Stimulated activated CD8-positive, alpha-beta memory T cell treated with anti-CD3 and anti-CD28 coated beads, Interleukin-2, amount 100 ng/mL, for 1 hour (primary cell): Measurements from ENCODE around the gene RAB41.
"Not testable (repeated sequence)": the region's sequence is repeated elsewhere in the genome, so short reads cannot be mapped to it uniquely, and the experiment has no call there.

ENCODE experiments used
- DNase-seq, 2 donors: peaks; one replicate each; pipeline ENCODE4 v3.0.0-alpha.2; 2020; ENCODE audit warnings: low read depth in 2 of 2

Gene RAB41

GRCh38 chrX:70281951-70282350 is at the start of gene RAB41:
TSS of gene RAB41 (plus strand) at chrX:70282172. CDS start at chrX:70282218, 46 bp downstream.
- no peak for DNase-seq

- no peak for DNase-seq
Observed at GRCh38 chrX:70234355-70234754, 47.6 kb upstream of the RAB41 start, which contains the start of gene AWAT1. TSS of gene AWAT1 (plus strand) at chrX:70234655. CDS start at chrX:70234696, 41 bp downstream.

- no peak for DNase-seq
Observed at GRCh38 chrX:70240751-70241150, 41.2 kb upstream of the RAB41 start.

GRCh38 chrX:70241501-70241900 is 40.5 kb upstream of the RAB41 start:
- DNase-seq, result no peak

- not testable (repeated sequence) for DNase-seq
Observed at GRCh38 chrX:70243601-70244000, 38.4 kb upstream of the RAB41 start.

DNA sequence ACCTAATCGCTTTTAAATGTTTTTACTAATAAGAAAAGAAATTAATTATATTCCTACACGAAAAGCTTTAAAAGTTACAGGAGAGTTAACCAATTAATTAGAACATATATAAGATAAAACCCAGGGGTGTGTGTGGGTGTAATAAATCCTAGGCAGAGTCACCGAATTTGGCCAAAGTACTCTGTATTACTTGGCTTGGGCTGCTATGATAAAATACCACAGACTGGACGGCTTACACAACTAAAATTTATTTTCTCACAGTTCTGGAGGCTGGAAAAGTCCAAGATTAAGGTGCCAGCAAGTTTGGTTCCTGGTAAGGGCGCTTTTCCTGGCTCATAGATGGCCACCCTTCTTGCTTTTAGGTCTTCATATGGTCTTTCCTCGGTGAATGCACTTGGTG is 37.1 kb upstream of the RAB41 start:
- DNase-seq, result no peak

- no peak for DNase-seq
Observed at GRCh38 chrX:70247252-70247651, 34.7 kb upstream of the RAB41 start.

GRCh38 chrX:70252491-70252890 is 29.5 kb upstream of the RAB41 start:
- DNase-seq, result no peak

GRCh38 chrX:70253377-70254062 is 28.5 kb upstream of the RAB41 start:
- DNase-seq, result no peak

DNA sequence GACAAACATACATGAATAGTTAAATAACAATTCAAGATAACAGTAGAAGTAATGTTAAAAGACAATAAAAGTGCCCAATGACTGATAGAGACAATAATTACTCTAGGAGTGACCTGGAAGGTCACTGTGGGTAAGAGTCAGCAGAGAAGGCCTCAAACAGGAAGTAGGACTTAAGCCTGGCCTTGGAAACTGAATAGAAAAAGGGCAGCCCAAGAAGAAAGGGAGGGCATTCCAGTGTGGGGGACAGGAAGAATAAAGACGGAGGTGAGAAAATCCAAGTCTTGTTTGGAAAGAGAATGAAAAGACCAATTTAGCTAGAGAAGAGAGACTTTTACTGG is 27.9 kb upstream of the RAB41 start:
- no peak for DNase-seq

GRCh38 chrX:70254909-70255308 is 27.1 kb upstream of the RAB41 start:
- DNase-seq, result no peak

GRCh38 chrX:70255452-70255851 is 26.5 kb upstream of the RAB41 start:
- no peak for DNase-seq

DNA sequence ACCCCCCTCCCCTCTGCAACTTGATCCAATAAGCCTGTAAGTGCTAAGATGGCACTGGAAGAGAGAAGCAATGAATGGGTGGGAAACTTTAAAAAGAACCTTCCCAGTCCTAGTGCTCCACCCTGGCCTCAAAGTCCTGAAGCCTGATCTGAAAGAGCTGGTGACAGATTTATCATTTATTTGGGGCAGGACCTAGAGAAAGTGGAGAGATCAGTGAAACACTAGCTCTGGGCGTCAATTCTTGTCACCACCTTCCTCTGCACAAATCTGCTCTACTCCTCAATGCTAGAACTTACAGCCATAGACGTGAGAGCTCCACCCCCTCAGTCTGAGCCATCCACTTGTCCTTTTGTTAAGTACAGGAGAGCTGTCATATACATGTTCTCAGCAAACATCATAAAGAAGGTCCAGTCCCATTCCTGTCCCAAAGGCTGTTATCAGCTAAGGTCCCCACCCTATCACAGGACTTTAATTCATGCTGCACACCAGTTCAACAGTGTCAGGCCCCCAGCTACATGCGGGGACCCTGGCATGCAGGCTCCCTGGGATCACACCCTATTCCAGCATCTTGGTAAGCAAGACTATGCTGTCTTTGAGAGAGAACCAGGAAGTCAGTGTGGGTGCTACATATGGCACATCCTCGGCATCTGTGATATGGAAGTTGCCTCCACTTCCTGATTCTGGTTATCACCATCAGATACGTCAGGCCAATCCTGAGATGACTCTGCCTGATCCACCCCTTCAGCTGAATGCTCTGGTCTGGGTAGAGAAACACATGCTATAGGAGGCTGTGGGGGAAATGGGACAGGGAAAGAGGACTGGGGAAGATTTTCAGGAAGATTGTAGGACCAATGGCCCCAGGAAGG is 24.3 kb upstream of the RAB41 start:
- DNase-seq, result no peak

- no peak for DNase-seq
Observed at GRCh38 chrX:70260104-70260503, 21.9 kb upstream of the RAB41 start, which contains the start of gene P2RY4. TSS of gene P2RY4 (minus strand) at chrX:70260204. CDS start at chrX:70259624, 580 bp downstream.

GRCh38 chrX:70262952-70263567 is 18.9 kb upstream of the RAB41 start:
- DNase-seq, result no peak

DNA sequence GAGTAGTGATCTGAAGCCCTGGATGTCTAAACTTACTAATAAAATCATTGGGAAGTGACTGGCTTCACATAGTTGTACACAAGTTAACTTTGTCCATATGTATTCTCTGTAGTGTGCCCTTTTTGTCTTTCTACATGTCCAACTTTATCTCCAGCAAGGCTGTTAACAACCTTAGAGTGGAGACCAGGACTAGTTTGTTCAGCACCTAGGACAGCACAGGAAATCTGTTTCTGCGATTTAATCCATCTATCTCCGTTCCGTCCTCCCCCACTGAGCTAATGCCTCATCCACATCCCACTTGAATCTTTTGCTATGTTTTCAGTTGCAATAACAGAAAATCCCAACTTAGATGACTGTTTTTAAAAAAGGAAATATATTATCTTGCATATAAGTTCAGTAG is 17.2 kb upstream of the RAB41 start:
- DNase-seq, result no peak

- DNase-seq, result no peak
Observed at GRCh38 chrX:70268034-70268433, 13.9 kb upstream of the RAB41 start, which contains the start of gene ARR3. TSS of gene ARR3 (plus strand) at chrX:70268334. CDS start at chrX:70269386, 1,052 bp downstream.

DNA sequence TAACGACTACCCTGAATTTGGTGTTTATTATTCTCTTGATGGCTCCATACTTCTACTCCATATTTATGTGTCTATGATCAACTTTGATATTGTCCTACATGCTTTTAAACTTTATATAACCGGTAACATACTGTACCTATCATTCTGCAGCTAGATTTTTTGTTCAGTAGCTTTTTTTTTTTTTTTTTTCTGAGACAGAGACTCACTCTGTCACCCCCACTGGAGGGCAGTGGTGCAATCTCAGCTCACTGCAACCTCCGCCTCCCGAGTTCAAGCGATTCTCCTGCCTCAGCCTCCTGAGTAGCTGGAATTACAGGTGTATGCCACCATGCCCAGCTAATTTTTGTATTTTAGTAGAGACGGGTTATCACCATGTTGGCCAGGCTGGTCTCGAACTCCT is 7.9 kb upstream of the RAB41 start:
- DNase-seq, result not testable (repeated sequence)

DNA sequence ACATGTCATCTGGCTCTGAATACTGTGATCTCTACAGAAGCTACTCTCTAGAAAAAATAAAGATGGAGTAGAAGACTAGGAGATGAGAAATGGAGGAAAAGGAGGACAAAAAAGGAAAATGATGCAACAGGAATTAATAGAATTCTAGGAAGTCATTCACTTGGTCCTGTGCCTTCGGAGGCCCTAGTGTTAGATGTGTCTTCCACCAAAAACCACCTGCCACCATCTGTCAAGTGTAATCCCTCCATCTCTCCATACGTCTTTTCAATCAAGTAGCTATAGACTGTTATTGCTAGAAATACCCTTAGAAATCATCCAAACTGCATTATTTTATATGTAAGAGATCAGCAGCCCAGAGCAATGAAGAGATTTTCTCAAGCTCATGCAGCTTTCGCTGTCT is 2.9 kb upstream of the RAB41 start:
- DNase-seq, result no peak

DNA sequence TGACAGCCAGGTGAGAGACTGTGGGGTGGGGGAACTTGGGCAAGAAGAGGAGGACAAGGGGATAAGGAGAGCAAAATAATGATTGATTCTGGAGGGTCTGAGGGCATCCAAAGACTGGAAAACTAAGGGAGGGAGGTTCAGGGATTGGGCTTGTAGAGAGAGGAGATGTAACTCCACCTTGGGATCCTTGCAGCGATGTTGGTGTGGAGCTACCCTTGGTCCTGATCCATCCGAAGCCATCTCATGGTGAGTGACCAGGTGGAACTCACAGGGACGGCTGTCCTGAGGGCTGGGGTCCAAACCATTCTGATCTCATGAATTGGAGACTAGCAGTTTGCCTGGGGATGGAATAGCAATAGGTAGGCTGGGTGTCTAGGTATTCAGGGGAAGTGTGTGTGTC is 1.4 kb upstream of the RAB41 start:
- DNase-seq, result no peak

GRCh38 chrX:70289168-70289792 is 7.3 kb downstream of the RAB41 start:
- DNase-seq, result no peak
